ENCODE data around the gene MORF4L2. TPM values are rescaled to one million over a fixed set of nuclear protein-coding genes. Genes with fewer than 3 reads are reported as not detected.

The MORF4L2 gene
- total and polyA plus RNA-seq, 2 of the 8 experiments (the other 6 are each of a cell fraction or from before 2014, with no cell fraction given) = 235 to 373 TPM

- TF ChIP-seq GTF2F1 (IDR thresholded peaks at IDR 0.05; ENCODE audit: borderline replicate concordance, low read depth, low read length) (no peak), HDAC2 (IDR thresholded peaks at IDR 0.05; ENCODE audit: borderline replicate concordance in 1 of 2, low read depth in 2 of 2, low read length in 2 of 2) (no peak), SIN3A (conservative IDR thresholded peaks at IDR 0.05 in 1 of 2, IDR thresholded peaks at IDR 0.05 in 1 of 2; ENCODE audit: low read depth in 1 of 2, low read length in 2 of 2) (no peak), BACH1 (IDR thresholded peaks at IDR 0.05; ENCODE audit: low read length) (no peak), KDM4A (IDR thresholded peaks at IDR 0.05; ENCODE audit: low read depth, low read length, severe bottlenecking) (no peak), RAD21 (IDR thresholded peaks at IDR 0.05 in 1 of 2, conservative IDR thresholded peaks at IDR 0.05 in 1 of 2; ENCODE audit: low read depth in 2 of 2, low read length in 2 of 2) (no peak)
- TF ChIP-seq, protein P1, sequence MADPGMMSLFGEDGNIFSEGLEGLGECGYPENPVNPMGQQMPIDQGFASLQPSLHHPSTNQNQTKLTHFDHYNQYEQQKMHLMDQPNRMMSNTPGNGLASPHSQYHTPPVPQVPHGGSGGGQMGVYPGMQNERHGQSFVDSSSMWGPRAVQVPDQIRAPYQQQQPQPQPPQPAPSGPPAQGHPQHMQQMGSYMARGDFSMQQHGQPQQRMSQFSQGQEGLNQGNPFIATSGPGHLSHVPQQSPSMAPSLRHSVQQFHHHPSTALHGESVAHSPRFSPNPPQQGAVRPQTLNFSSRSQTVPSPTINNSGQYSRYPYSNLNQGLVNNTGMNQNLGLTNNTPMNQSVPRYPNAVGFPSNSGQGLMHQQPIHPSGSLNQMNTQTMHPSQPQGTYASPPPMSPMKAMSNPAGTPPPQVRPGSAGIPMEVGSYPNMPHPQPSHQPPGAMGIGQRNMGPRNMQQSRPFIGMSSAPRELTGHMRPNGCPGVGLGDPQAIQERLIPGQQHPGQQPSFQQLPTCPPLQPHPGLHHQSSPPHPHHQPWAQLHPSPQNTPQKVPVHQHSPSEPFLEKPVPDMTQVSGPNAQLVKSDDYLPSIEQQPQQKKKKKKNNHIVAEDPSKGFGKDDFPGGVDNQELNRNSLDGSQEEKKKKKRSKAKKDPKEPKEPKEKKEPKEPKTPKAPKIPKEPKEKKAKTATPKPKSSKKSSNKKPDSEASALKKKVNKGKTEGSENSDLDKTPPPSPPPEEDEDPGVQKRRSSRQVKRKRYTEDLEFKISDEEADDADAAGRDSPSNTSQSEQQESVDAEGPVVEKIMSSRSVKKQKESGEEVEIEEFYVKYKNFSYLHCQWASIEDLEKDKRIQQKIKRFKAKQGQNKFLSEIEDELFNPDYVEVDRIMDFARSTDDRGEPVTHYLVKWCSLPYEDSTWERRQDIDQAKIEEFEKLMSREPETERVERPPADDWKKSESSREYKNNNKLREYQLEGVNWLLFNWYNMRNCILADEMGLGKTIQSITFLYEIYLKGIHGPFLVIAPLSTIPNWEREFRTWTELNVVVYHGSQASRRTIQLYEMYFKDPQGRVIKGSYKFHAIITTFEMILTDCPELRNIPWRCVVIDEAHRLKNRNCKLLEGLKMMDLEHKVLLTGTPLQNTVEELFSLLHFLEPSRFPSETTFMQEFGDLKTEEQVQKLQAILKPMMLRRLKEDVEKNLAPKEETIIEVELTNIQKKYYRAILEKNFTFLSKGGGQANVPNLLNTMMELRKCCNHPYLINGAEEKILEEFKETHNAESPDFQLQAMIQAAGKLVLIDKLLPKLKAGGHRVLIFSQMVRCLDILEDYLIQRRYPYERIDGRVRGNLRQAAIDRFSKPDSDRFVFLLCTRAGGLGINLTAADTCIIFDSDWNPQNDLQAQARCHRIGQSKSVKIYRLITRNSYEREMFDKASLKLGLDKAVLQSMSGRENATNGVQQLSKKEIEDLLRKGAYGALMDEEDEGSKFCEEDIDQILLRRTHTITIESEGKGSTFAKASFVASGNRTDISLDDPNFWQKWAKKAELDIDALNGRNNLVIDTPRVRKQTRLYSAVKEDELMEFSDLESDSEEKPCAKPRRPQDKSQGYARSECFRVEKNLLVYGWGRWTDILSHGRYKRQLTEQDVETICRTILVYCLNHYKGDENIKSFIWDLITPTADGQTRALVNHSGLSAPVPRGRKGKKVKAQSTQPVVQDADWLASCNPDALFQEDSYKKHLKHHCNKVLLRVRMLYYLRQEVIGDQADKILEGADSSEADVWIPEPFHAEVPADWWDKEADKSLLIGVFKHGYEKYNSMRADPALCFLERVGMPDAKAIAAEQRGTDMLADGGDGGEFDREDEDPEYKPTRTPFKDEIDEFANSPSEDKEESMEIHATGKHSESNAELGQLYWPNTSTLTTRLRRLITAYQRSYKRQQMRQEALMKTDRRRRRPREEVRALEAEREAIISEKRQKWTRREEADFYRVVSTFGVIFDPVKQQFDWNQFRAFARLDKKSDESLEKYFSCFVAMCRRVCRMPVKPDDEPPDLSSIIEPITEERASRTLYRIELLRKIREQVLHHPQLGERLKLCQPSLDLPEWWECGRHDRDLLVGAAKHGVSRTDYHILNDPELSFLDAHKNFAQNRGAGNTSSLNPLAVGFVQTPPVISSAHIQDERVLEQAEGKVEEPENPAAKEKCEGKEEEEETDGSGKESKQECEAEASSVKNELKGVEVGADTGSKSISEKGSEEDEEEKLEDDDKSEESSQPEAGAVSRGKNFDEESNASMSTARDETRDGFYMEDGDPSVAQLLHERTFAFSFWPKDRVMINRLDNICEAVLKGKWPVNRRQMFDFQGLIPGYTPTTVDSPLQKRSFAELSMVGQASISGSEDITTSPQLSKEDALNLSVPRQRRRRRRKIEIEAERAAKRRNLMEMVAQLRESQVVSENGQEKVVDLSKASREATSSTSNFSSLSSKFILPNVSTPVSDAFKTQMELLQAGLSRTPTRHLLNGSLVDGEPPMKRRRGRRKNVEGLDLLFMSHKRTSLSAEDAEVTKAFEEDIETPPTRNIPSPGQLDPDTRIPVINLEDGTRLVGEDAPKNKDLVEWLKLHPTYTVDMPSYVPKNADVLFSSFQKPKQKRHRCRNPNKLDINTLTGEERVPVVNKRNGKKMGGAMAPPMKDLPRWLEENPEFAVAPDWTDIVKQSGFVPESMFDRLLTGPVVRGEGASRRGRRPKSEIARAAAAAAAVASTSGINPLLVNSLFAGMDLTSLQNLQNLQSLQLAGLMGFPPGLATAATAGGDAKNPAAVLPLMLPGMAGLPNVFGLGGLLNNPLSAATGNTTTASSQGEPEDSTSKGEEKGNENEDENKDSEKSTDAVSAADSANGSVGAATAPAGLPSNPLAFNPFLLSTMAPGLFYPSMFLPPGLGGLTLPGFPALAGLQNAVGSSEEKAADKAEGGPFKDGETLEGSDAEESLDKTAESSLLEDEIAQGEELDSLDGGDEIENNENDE (IDR thresholded peaks at IDR 0.05; ENCODE audit: insufficient replicate concordance, low read length) = no peak
Measured at GRCh38 chrX:103691059-103691458, 4.6 kb upstream of the MORF4L2 start (continued).
